NT2/D1 (cell line): ENCODE measurements around the gene EPHA7.

Experiments used
- DNase-seq: peaks from one replicate; pipeline ENCODE4 v3.0.0-alpha.2; 2011; ENCODE audit warnings: low read depth, low spot score
- H3K27me3 ChIP-seq: 2 replicates; pipeline ENCODE4 v1.6.0; 2011; ENCODE audit warnings: mild to moderate bottlenecking; ENCODE audit not compliant: insufficient read length, insufficient read depth
- H3K36me3 ChIP-seq: 2 replicates; pipeline ENCODE4 v1.6.1; 2011; ENCODE audit warnings: mild to moderate bottlenecking, low read length, mixed read lengths; ENCODE audit not compliant: insufficient read depth, insufficient read length
- H3K4me1 ChIP-seq: 2 replicates; pipeline ENCODE4 v1.5.1; 2011; ENCODE audit not compliant: insufficient read depth, insufficient read length
- H3K4me3 ChIP-seq: 2 replicates; pipeline ENCODE4 v1.5.1; 2011; ENCODE audit warnings: low read depth; ENCODE audit not compliant: insufficient read length
- H3K9ac ChIP-seq: 2 replicates; pipeline ENCODE4 v1.6.0; 2011; ENCODE audit warnings: low read depth; ENCODE audit not compliant: insufficient read length
- H3K9me3 ChIP-seq: 2 replicates; pipeline ENCODE4 v1.5.1; 2011; ENCODE audit warnings: mild to moderate bottlenecking, low read length; ENCODE audit not compliant: insufficient read depth
- SUZ12 ChIP-seq: IDR thresholded peaks from 2 replicates; pipeline ENCODE4 v1.6.1; 2011; ENCODE audit not compliant: insufficient read length, insufficient read depth; ENCODE audit errors: extremely low read depth
- YY1 ChIP-seq: IDR thresholded peaks from 2 replicates; pipeline ENCODE4 v1.6.1; 2011; ENCODE audit not compliant: insufficient read length, insufficient read depth
- ZNF274 ChIP-seq: IDR thresholded peaks from 2 replicates; pipeline ENCODE4 v1.6.1; 2011; ENCODE audit warnings: mild to moderate bottlenecking, low read depth, low read length

EPHA7 gene

GRCh38 chr6:93365445-93365844 is 53.9 kb downstream of the EPHA7 start:
- no peaks in the 10 kb centered on the region for H3K9me3 ChIP-seq
- H3K27me3 ChIP-seq: no peaks in the 10 kb centered on the region
- no peaks in the 10 kb centered on the region for H3K4me1 ChIP-seq
- TF ChIP-seq SUZ12 (no peak), ZNF274 (no peak), YY1 (no peak)
- no peak for DNase-seq
- no peaks in the 10 kb centered on the region for H3K36me3 ChIP-seq
- no peak overlapping the region for H3K4me3 ChIP-seq
- H3K9ac ChIP-seq: no peak overlapping the region

DNA sequence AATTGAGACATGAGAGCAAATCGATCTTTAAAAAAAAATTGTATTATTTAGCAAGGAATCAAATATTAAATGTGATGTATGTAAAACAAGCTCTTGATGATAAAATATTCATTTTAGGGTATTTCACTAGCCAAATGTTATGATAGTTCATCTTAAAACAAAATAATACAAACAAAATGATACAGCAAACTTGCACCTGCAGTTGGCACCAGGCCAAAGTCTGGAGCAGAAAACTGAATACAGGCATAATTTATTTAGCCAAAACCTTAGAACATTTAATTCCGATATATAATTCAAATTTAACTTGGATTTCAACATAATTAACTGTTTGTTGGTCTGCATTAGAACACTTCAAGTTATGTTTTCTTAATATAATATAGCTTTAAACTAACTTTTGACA is 60.9 kb downstream of the EPHA7 start:
- Histone ChIP-seq H3K4me3 (no peak overlapping the region), H3K9me3 (no peaks in the 10 kb centered on the region), H3K27me3 (no peaks in the 10 kb centered on the region), H3K4me1 (no peaks in the 10 kb centered on the region), H3K36me3 (no peaks in the 10 kb centered on the region), H3K9ac (no peak overlapping the region)
- DNase-seq: no peak
- TF ChIP-seq YY1 (no peak), SUZ12 (no peak), ZNF274 (no peak)

DNA sequence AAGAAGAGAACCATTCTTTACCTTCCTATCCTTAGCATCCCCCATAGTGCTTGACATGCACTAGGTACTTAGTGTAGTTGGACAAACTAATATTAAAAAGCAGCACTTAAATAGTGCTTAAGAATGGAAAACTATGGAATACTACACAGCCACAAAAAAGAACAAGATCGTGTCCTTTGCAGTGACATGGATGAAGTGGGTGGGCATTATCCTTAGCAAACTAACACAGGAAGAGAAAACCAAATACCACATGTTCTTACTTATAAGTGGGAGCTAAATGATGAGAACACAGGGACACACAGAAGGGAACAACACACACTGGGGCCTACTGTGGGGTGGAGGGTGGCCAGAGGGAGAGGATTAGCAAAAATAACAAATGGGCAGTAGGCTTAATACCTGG is 66.8 kb downstream of the EPHA7 start:
- H3K4me3 ChIP-seq: no peak overlapping the region
- no peaks in the 10 kb centered on the region for H3K4me1 ChIP-seq
- no peaks in the 10 kb centered on the region for H3K36me3 ChIP-seq
- TF ChIP-seq SUZ12: no peak
- TF ChIP-seq YY1: no peak
- no peak for TF ChIP-seq ZNF274
- H3K9ac ChIP-seq: no peak overlapping the region
- no peaks in the 10 kb centered on the region for H3K9me3 ChIP-seq
- no peak for DNase-seq
- no peaks in the 10 kb centered on the region for H3K27me3 ChIP-seq

- no peak for TF ChIP-seq SUZ12
- TF ChIP-seq YY1: no peak
- no peak for TF ChIP-seq ZNF274
Observed at GRCh38 chr6:93351222-93351621, 68.1 kb downstream of the EPHA7 start.

GRCh38 chr6:93350774-93351173 is 68.6 kb downstream of the EPHA7 start:
- no peak overlapping the region for H3K4me3 ChIP-seq
- no peaks in the 10 kb centered on the region for H3K36me3 ChIP-seq
- TF ChIP-seq YY1 (no peak), ZNF274 (no peak), SUZ12 (no peak)
- no peak for DNase-seq
- no peaks in the 10 kb centered on the region for H3K4me1 ChIP-seq
- no peaks in the 10 kb centered on the region for H3K9me3 ChIP-seq
- H3K27me3 ChIP-seq: no peaks in the 10 kb centered on the region
- no peak overlapping the region for H3K9ac ChIP-seq

More at GRCh38 chr6:93351222-93351621, 68.1 kb downstream of the EPHA7 start:
- Histone ChIP-seq H3K4me1 (no peaks in the 10 kb centered on the region), H3K4me3 (no peak overlapping the region), H3K9me3 (no peaks in the 10 kb centered on the region), H3K27me3 (no peaks in the 10 kb centered on the region), H3K9ac (no peak overlapping the region), H3K36me3 (no peaks in the 10 kb centered on the region)
- DNase-seq: no peak

- H3K36me3 ChIP-seq: no peaks in the 10 kb centered on the region
- H3K4me1 ChIP-seq: no peaks in the 10 kb centered on the region
- TF ChIP-seq SUZ12 (no peak), YY1 (no peak), ZNF274 (no peak)
- DNase-seq: no peak
- H3K9me3 ChIP-seq: no peaks in the 10 kb centered on the region
- no peak overlapping the region for H3K4me3 ChIP-seq
- H3K27me3 ChIP-seq: no peaks in the 10 kb centered on the region
- no peak overlapping the region for H3K9ac ChIP-seq
Observed at GRCh38 chr6:93344333-93344835, 75.0 kb downstream of the EPHA7 start.

- H3K36me3 ChIP-seq: no peaks in the 10 kb centered on the region
Observed at GRCh38 chr6:93343476-93343875, 75.9 kb downstream of the EPHA7 start.

More at GRCh38 chr6:93343476-93343875, 75.9 kb downstream of the EPHA7 start:
- H3K9ac ChIP-seq: no peak overlapping the region
- TF ChIP-seq ZNF274 (no peak), YY1 (no peak), SUZ12 (no peak)
- no peaks in the 10 kb centered on the region for H3K27me3 ChIP-seq
- DNase-seq: no peak
- no peaks in the 10 kb centered on the region for H3K4me1 ChIP-seq
- H3K9me3 ChIP-seq: no peaks in the 10 kb centered on the region
- no peak overlapping the region for H3K4me3 ChIP-seq
